Midbrain (tissue), 1 donor: ENCODE measurements around the gene SPINT4.
"Not testable (repeated sequence)": the region's sequence is repeated elsewhere in the genome, so short reads cannot be mapped to it uniquely, and the experiment has no call there.

Experiments used
- DNase-seq: peaks from one replicate; lab custom pipeline; 2025; lab: John Stamatoyannopoulos, UW

SPINT4 gene

GRCh38 chr20:45722047-45722446, at the start of gene SPINT4:
Gene SPINT4 (plus strand): TSS chr20:45722347. CDS start chr20:45722368, 21 bp downstream.
- no peak for DNase-seq

GRCh38 chr20:45672765-45673164, 49.4 kb upstream of the SPINT4 start:
- DNase-seq, result no peak

GRCh38 chr20:45679650-45680049, 42.5 kb upstream of the SPINT4 start:
- DNase-seq, result no peak

GRCh38 chr20:45685896-45686295, 36.3 kb upstream of the SPINT4 start:
- no peak for DNase-seq

GRCh38 chr20:45693346-45693745, 28.8 kb upstream of the SPINT4 start:
- not testable (repeated sequence) for DNase-seq

- DNase-seq, result no peak
Measured at GRCh38 chr20:45695496-45695895, 26.7 kb upstream of the SPINT4 start.

- no peak for DNase-seq
Measured at GRCh38 chr20:45701104-45701503, 21.0 kb upstream of the SPINT4 start.

- DNase-seq, result no peak
Measured at GRCh38 chr20:45701873-45702272, 20.3 kb upstream of the SPINT4 start, which contains the start of gene WFDC13. Gene WFDC13 (plus strand): TSS chr20:45702038. CDS start chr20:45702124, 86 bp downstream.

GRCh38 chr20:45704969-45705637, 17.0 kb upstream of the SPINT4 start, which contains the start of gene WFDC10B:
Gene WFDC10B (minus strand): TSS chr20:45705019. CDS start chr20:45685992, 19,027 bp downstream.
- no peak for DNase-seq

- DNase-seq, result not testable (repeated sequence)
Measured at GRCh38 chr20:45716141-45716688, 5.9 kb upstream of the SPINT4 start.

GRCh38 chr20:45725134-45725533, 3.0 kb downstream of the SPINT4 start:
- DNase-seq, result no peak

GRCh38 chr20:45727044-45727443, 4.9 kb downstream of the SPINT4 start:
- DNase-seq, result no peak

GRCh38 chr20:45732199-45732598, 10.1 kb downstream of the SPINT4 start:
- no peak for DNase-seq

GRCh38 chr20:45735552-45735951, 13.4 kb downstream of the SPINT4 start:
- no peak for DNase-seq

- no peak for DNase-seq
Measured at GRCh38 chr20:45735988-45736387, 13.8 kb downstream of the SPINT4 start.

- DNase-seq, result no peak
Measured at GRCh38 chr20:45742596-45742995, 20.4 kb downstream of the SPINT4 start.

GRCh38 chr20:45745015-45745414, 22.9 kb downstream of the SPINT4 start:
- no peak for DNase-seq

GRCh38 chr20:45751721-45752120, 29.6 kb downstream of the SPINT4 start:
- DNase-seq, result no peak

GRCh38 chr20:45752746-45753145, 30.6 kb downstream of the SPINT4 start:
- no peak for DNase-seq

- DNase-seq, result no peak
Measured at GRCh38 chr20:45758096-45758495, 35.9 kb downstream of the SPINT4 start.

GRCh38 chr20:45759921-45760320, 37.8 kb downstream of the SPINT4 start:
- not testable (repeated sequence) for DNase-seq

GRCh38 chr20:45761966-45762365, 39.8 kb downstream of the SPINT4 start:
- DNase-seq, result not testable (repeated sequence)

GRCh38 chr20:45764618-45765282, 42.6 kb downstream of the SPINT4 start:
- DNase-seq, result not testable (repeated sequence)
